Mesenteric fat pad (tissue), 1 donor: ENCODE measurements around the gene PIH1D1. TPM values are rescaled to one million over a fixed set of nuclear protein-coding genes. Genes with fewer than 3 reads are reported as not detected.

ENCODE experiments used
- DNase-seq: peaks from one replicate; pipeline ENCODE4 v3.0.0-alpha.2; 2020; ENCODE audit warnings: low spot score
- total RNA-seq: library from RNA; stranded (reverse); fragmentation: NEBNext Ultra II Directional; extraction: Animal tissue kit (Norgen Biotek cat#: 25700); gene quantifications from one replicate; pipeline ENCODE4 v1.2.1, GENCODE V29; 2021
- donor health status: DM: yes; HTN: yes; CAD: no.

PIH1D1 gene
- total RNA-seq, 1 donor from 2014 or later = 50.2 TPM

DNA sequence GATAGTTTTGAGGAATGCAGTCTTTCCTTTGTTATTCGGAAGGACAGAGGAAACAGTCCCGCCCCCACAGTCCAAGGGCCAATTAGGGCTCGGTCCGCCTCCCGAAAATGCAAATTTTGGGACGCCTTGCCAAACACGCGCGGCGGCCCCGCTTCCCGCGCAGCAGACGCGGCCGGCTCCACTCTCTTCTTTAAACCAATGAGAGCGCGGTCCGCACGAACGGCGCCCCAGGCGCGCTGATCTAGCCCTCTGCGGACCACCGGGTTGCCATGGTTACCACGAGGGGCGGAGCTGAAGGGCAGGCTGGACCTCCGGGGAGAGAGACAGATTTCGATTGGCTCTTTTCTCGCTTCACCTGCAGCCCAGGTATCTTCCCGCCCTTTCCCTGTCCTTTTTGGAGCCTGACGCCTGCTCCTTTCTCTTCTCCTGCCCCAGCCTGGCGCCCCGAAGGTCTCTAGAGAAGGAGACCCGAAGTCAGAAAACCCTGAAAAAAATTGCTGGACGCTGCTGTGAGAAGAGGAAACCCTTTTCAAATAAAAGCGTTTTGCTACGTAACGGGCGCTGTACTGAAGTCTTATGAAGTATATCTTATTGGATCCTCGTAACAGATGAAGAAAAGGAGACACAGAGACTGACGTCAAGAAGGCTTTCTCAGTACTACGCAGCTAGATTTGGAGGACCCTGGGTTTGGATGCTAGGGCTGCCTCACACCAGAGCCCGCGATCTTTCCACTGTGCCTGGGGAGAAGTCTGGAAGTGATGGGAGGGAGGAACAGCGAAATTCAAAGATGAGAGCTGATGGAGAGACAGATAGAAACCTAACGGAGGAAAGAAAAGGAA lies 30.4 kb downstream of the PIH1D1 start:
- no peak for DNase-seq

DNA sequence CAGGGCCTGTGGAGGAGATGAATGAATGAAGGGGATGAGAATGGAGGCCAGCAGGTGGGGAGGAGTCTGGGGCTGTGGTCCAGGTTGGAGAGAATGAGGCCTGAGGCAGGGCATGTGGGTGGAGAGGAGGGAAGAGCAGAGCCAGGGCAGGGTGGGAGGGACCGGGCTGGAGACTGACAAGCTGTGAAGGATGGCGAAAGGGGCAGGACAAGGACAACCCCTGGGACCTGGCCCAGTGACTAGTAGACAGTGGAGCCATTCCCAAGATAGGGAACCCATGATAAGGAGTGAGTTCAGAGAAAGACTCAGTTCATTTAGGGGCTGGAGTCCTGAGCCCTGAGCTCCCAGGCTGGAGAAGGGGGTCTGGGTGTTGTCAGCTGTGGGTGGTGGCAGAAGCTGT lies 31.4 kb downstream of the PIH1D1 start:
- no peak for DNase-seq

DNA sequence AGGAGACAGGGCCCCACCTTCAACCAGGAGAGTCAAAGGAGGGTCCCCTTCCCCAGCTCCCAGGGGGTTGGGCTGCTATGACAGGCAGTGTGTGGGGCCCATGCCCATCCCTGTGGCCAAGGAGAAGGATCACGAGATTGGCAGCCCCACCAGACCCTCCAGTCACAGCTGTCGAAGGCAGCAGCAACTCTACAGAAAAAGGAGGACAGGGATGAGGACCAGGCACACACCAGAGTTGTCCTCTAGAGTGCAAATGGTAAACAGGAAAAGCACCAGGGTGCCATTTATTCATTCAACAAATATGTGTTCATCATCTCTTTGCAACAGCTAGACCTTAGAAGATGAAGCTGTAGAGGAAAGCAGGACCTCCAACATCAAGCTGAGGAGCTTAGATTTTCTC lies 32.4 kb downstream of the PIH1D1 start:
- no peak for DNase-seq

DNA sequence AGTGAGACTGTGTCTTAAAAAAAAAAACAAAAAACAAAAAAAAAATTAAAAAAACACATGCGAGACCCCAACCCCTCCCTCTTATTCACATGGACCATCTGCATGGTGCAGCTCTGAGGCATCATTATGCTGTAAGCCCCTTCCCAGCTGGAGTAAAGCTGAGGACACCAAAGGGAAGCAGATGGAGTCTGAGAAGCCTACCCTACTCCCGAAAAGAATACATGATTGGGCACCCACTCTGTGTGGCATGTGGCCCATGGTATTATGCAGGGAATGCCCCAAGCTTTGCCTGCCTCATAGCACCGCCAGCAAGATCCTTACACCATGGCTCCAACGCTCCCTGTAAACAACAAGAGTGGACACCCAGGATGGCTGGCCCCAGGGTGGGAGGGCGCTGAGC lies 33.1 kb downstream of the PIH1D1 start:
- no peak for DNase-seq

DNA sequence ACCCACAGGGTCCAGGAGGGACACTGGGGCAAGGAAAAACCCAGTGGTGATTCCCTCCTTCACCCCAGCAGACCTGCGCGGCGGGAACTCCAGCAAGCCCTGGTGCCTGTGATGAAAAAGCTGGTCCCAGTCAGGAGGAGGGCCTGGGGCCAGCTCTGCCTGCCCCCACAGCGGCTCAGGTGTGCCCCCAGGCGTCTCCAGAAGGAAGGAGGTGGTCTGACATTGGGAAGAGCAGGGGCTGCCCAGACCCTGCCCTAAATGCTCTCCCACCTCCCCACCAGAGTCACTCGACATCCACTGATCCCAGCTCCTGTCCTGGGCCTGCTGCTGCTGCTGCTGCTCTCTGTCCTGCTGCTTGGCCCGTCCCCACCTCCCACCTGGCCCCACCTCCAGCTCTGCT lies 34.5 kb downstream of the PIH1D1 start:
- DNase-seq = no peak

DNA sequence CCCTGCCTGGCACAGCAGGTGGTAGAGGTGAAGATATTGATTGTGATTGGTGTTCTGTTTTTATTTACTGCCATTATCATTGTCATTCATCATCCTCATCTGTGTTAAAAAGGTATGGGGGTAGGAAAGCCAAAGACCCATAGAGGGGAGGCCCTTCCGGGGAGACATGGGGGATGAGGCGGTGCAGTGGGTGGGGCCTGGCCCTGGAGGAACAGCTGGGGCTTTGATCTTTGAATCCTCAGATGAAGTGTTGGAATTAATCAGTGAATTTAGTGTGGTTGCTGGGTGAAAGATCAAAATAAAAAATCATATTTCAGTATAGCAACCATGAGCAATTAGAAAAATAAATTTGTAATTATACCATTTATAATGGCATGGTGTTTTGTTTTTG lies 35.8 kb downstream of the PIH1D1 start:
- no peak for DNase-seq

DNA sequence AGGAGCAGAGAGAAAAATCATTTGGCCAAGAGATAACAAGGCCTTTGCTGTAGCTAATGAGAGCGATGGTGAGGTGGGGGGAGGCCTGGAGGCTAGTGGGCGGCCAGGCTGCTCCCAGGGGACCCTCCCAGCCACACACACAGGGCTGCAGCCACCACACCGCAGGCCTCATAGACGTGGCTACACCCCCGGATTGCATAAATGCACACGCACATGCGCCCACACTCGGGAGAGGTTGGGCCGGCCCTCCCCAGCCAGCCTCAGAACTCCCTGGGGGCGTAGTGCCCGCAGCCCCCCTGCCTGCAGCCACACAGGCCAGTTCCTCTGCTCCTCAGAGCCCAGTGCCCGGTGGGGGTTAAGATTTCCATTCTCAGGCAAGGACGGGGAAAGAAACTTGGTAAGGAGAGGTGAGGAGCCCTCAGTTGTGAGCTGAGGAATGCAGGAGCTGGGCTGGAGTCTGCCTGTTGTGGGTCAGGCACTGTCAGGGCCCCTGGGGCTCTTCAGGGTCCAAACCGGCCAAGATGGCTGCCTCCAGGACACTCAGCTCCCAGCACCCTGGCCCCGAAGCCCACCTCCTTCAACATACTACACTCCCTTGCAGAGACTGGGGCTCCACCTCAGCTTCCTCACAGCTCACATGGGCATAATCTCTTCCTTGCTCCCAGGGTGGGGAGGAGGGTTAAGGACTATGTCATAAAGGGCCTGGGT lies 36.4 kb downstream of the PIH1D1 start:
- DNase-seq = no peak

DNA sequence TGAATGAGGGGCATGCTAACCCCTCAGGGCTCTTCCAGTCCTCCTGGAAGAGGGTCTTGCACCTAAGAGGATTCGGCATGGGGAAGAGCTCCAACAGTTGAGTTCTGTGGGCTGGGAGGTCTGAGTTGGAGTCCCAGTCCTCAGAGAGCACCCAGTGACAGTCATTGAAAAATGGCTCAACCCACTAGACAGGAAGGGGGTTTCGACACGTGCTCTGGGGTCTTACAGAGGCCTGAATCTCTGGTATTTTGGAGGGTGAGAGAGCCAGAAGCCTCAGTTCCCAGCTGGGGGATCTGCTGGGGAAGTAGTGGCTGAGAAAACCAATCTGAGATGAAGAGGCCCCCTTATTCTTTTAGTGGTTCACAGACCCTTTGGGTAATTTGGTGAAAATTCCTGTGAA lies 37.4 kb downstream of the PIH1D1 start:
- no peak for DNase-seq

DNA sequence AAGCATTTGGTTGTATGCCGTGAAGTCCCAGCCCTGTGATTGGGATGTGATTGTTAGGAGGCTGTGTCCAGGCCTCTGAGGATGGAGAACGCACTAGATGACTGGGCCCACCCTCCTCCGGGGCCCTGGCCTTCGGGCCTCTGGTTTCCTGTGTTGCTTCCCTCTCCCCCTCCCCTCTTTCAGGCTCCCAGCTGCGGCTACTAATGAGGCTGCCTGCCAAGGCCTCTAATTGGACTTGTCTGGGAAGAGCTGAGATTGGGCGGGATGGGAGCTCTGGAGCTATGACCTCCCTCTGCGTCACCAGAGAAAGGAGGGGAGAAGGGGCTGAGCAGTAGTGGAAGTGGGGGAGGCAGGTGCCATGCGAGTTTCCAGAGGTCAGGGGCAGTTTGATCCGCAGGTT lies 38.3 kb downstream of the PIH1D1 start:
- DNase-seq = no peak

DNA sequence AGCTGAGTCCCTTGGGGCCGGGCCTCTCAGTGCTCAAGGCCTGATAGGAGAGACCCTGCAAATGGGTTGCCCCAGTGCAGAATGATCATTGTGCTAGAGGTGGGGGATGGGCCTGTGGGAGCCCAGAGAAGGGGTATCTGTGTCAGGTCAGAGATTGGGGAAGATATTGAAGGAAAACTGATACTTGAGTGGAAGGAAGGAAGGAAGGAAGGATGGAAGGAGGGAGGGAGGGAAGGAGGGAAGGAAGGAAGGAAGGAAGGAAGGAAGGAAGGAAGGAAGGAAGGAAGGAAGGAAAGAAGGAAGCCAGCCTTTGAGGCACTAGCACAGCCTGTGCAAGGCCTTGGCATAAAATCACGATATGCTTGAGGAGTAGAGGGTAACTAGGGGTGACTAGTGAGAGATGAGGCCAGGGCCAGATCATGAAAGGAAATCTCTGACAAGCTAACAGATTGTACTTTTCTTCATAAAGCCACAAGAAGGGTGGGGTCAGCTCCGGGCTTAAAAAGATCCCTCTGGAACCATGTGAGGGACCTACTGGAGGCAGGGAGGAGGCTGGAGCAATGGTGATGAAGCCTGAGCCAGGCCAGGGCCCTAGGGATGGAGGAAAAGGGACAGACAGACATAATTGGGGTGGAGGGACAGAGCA lies 39.8 kb downstream of the PIH1D1 start:
- no peak for DNase-seq

DNA sequence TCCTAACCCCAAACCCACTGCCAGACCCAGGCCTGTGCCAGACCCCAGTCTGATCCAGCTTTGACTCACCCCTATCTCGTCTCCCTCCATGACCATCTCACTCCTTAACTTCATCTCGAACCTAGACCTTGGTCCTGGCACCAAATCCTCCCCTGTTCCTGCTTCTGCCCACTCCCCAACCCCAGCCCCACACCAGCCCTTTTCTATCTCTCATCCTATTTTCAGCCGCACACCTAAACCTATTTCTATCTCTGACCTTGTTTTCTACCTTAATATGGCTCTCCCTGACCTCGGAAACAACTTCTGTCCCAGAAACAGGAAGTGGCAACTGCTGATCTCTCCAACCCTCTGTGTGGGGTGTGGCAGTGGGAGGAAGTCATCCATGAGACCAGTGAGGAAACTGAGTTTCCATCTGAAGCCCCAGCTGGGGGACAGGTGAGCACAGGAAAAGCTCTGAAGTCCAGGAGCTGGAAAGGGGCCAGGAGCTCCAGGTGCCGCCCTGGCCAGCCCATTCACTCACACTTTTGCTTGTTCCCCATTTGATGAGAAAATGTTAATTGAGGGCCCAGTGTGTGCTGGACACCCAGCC lies 42.1 kb downstream of the PIH1D1 start:
- no peak for DNase-seq

DNA sequence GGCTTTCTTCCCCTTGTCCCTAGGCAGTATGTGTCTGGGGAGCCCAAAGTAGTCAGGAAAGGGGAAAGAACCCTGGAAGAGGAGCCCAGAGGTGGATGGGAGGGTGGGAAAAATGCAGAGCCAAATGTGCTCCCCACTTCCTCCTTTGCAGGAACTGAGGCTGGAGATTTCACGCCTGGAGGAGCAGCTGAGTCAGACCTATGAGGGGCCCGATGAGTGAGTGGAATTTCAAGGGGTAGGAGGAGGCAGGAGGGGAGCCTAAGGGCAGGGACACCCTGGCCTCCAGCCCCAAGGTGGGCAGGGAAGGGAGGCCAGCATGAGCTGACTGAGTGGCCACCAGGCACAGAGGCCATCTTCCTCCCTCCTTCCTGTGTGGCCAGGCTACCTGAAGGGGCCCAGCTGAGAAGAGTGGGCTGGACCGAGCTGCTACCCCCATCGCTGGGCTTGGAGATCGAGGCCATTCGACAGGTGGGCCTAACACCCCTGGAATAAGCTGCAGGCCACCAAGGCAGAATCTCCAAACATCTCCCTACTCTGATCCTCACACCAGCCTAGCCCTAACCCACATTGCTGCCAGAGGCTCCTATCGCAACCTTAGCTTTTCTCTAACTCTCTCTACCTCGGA lies 42.7 kb downstream of the PIH1D1 start:
- DNase-seq = no peak

DNA sequence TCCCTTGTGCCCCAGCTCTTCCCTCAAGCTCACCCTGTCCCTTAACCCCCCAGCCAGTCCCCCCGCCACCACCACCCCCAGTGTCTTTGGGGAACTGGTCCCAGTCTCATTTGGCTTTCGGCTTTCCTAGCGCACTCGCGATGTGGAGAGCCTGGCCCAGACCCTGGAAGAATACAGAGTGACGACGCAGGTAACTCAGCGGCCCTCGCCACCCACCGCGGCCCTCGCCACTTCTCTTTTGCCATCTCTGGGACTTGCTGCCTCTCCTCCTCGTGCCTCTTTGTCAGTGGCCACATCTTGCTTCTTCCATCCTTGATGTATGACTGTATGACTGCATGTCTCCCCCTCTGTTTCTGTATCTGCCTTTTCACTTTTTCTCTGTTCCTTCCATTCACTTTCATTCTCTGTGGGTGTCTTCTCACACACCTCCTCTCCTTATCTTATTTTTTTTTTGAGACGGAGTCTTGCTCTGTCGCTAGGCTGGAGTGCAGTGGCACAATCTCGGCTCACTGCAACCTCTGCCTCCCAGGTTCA lies 44.1 kb downstream of the PIH1D1 start:
- no peak for DNase-seq

DNA sequence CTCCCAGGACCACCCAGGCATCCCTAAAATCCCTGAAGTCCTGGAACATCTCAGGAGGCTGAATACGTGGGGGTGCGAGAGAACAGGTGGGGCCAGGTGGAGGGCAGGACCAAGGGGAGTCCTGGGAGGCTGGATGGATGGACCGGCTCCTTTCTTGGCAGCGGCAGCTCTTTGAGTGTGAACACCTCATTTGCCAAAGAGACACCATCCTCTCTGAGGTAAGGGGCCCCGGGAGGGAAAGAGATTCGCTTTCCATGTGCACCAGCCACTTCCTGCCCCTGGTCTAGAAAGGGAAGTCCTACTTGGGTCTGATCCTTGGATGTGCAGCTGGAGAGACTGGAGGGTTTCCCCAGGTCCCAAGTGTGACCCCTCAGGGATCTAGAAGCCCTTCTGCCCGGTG lies 44.5 kb downstream of the PIH1D1 start:
- DNase-seq = no peak

DNA sequence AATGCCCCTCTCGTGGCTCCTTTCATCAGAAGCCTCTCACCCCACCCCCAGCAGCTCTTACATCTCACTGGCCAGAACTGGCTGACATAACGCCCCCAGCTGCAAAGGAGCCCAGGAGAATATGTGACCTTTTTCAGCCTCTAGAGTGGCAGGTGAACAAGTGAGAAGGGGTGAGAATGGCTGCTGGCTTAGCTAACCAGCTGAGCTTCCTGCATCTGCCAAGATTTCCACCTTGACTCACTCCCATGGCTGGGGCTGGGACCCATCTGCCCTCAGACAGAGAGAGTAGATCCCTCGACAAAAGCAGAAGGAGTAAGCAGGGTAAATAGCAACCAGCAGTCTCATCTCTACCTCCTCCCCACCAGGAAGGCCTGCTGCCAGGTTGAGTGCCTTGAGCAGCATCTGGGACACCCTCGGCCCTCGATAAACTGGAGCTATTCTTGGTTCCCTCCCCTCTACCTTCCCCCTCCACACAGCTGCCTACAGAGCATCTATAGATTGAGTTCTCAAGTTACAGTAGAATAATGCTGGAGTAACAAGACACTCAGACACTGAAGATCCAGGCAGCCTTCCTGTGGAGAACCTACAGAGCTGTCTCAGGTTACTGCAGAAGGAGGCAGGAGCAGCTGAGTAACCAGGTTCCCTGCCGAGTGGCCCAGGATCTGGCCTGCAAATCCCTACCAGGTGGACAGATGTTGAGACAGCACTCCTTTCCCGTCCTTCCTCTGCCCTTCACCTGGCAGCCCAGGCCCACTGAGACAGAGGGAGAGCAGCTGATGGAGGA lies 48.0 kb downstream of the PIH1D1 start:
- no peak for DNase-seq

DNA sequence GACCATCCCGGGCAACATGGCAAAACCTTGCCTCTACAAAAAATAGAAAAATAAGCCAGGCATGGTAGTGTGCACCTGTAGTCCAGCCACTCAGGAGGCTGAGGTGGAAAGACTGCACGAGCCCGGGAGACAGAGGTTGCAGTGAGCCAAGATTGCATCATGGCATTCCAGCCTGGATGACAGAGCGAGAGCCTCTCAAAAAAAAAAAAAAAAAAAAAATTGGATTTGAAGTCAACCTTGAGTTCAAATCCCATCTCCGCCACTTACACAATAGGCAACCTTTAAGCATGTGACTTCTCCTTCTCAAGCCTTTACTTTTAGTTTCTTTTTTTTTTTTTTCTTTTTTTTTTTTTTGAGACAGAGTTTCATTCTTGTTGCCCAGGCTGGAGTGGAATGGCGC lies 51.6 kb downstream of the PIH1D1 start:
- no peak for DNase-seq

DNA sequence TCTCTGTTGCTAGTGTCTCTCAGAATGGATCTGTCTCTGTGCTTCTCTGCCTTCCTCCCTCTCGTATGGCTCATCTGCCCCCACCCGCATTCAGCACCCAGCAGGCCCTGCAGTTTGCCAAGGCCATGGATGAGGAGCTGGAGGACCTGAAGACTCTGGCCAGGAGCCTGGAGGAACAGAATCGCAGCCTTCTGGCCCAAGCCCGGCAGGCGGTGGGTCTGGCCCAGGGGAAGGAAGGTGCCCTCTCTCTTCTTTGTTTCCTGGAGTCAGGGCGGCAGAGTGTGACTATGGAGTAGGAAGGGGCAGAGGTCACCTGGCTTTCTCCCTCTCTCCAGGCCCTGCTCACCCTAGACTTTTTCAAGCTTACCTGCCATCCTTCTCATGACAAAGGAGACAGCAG lies 52.7 kb downstream of the PIH1D1 start:
- DNase-seq = no peak

DNA sequence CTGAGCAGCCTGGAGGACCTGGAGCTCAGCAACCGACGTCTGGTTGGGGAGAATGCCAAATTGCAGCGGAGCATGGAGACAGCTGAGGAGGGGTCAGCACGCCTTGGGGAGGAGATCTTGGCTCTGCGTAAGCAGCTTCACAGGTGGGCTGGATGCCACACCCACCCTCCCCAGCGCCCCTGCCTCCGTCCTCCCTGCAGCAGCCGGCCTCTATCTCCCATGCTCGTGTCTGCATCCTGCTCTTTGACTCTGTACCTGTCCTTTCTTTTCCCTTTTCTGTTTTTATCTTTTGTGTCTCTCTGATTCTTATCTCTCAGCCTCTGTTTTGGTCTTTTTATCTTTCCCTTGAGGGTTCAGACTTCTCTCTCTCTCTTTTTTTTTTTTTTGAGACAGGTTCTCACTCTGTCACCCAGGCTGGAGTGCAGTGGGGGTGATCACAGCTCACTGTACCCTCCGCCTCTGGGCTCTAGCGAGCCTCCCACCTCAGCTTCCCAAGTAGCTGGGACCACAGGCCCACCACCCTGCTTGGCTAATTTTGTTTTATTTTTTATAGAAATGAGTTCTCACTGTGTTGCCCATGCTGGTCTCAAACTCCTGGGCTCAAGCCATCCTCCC lies 53.5 kb downstream of the PIH1D1 start:
- no peak for DNase-seq

DNA sequence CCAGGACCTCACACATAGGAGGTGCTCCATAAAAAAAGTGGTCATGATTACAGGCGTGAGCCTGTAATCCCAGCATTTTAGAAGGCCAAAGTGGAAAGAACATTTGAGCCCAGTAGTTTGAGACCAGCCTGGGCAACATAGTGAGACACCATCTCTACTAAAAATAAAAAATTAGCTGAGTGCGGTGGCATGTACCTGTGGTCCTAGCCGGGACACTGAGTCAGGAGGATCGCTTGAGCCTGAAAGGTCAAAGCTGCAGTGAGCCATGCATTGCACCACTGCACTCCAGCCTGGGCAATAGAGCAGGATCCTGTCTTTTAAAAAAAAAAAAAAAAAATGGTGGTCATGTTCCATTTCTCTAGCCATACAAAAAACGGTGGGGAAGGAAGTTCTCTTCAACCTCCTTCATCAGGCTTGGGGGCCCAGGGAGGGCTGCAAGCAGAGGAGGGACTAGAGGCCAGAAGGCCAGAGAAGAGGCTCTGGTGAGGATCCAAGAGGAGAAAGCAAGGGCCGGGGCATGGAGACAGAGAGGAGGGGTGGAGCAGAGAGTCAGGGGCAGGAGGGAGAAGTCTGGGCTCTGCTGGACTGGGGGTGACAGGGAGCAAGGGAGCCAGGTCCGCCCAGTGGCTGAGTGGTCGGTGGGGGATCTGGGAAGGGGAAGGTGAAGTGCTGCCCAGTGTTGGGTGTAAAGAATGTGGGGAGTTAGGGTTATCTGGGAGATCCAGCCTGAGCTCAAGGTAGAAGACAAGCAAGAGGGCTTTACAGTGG lies 54.7 kb downstream of the PIH1D1 start:
- DNase-seq = no peak
